Rectal smooth muscle tissue (tissue), 1 donor: ENCODE results near the gene ZNF398.

Source experiments
- H3K27ac ChIP-seq: one replicate; pipeline ENCODE4 v1.7.0; 2013; ENCODE audit warnings: low read depth, low read length, inconsistent platforms
- H3K27me3 ChIP-seq: one replicate; pipeline ENCODE4 v1.7.0; 2013; ENCODE audit warnings: low read length; ENCODE audit not compliant: control insufficient read depth, insufficient read depth
- H3K36me3 ChIP-seq: one replicate; pipeline ENCODE4 v1.7.0; 2013; ENCODE audit warnings: low read length; ENCODE audit not compliant: control insufficient read depth, insufficient read depth
- H3K4me1 ChIP-seq: one replicate; pipeline ENCODE4 v1.7.0; 2013; ENCODE audit warnings: low read length; ENCODE audit not compliant: control insufficient read depth, insufficient read depth
- H3K4me3 ChIP-seq: one replicate; pipeline ENCODE4 v1.7.0; 2013; ENCODE audit warnings: low read length
- H3K9ac ChIP-seq: one replicate; pipeline ENCODE4 v1.7.0; 2013; ENCODE audit warnings: low read length

Gene ZNF398

DNA sequence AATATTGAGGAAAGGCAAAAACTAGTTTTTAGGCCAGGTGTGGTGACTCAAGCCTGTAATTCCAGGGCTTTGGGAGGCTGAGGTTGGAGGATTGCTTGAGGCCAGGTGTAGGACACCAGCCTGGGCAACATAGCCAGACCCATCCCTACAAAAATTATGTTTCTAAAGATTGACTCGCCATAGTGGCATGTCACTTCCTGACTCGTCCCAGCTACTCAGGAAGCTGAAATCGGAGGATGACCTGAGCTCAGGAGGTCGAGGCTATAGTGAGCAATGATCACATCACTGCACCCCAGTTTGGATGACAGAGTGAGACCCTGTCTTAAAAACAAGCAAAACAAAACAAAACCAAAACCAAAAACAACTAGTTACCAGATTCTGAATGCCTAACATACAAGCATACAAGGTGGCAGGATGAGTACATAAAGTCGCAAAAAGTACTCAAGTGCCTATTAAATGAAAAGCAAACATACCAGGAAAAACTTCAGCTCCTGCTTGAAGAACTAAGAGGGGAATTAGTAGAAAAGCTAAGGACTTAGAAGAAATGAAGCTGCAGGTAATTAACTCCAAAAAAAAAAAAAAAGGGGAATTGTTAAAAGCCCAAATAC, 14.1 kb downstream of the ZNF398 start:
- Histone ChIP-seq H3K4me1 (no peaks in the 10 kb centered on the region), H3K27ac (no peak overlapping the region), H3K36me3 (peaks cover 5% of the 10 kb centered on the region), H3K27me3 (no peaks in the 10 kb centered on the region), H3K9ac (no peak overlapping the region), H3K4me3 (no peak overlapping the region)

GRCh38 chr7:149166142-149166541, 18.9 kb downstream of the ZNF398 start:
- Histone ChIP-seq H3K27ac (no peak overlapping the region), H3K4me1 (no peaks in the 10 kb centered on the region), H3K4me3 (no peak overlapping the region), H3K27me3 (no peaks in the 10 kb centered on the region), H3K9ac (no peak overlapping the region), H3K36me3 (peaks cover 24% of the 10 kb centered on the region)

DNA sequence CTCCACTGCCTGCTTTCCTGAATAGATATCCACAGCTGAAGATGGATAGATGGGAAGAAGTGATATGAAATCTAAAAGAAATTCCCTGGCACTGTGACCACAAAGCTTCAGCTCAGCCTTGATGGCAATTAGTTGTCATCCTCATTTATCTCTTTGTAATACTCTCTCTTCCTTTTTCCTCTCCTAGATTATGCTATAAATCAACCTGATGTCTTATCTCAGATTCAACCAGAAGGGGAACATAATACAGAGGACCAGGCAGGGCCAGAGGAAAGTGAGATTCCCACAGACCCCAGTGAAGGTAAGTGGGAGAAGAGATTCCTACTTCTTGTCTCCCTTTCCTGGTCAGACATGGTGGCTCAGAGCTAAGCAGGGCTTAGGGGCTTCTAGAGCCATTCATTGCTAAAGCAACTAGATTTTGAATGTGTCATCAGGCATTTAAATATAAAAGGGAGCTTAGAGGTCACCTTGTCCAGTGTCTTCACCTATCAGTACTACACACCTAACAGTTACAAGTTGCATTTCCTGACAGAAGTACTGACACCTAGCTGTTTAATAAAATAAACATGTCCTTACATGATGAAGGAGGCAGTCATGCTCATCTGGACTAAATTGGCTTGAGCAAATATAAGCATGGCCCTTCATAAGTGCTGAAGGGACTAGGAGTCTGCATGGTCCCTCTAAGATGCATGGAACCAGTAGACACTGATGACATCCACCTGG, 19.5 kb downstream of the ZNF398 start:
- H3K36me3 ChIP-seq: peaks cover 21% of the 10 kb centered on the region
- H3K9ac ChIP-seq: no peak overlapping the region
- H3K4me3 ChIP-seq: no peak overlapping the region
- H3K27ac ChIP-seq: no peak overlapping the region
- no peaks in the 10 kb centered on the region for H3K4me1 ChIP-seq
- H3K27me3 ChIP-seq: no peaks in the 10 kb centered on the region

GRCh38 chr7:149171892-149172533, 24.8 kb downstream of the ZNF398 start:
- Histone ChIP-seq H3K36me3 (peaks cover 19% of the 10 kb centered on the region), H3K4me1 (no peaks in the 10 kb centered on the region), H3K27ac (no peak overlapping the region), H3K4me3 (no peak overlapping the region), H3K27me3 (no peaks in the 10 kb centered on the region), H3K9ac (no peak overlapping the region)

GRCh38 chr7:149172534-149172920, 25.3 kb downstream of the ZNF398 start:
- Histone ChIP-seq H3K27me3 (no peaks in the 10 kb centered on the region), H3K36me3 (peaks cover 19% of the 10 kb centered on the region), H3K4me3 (no peak overlapping the region)

DNA sequence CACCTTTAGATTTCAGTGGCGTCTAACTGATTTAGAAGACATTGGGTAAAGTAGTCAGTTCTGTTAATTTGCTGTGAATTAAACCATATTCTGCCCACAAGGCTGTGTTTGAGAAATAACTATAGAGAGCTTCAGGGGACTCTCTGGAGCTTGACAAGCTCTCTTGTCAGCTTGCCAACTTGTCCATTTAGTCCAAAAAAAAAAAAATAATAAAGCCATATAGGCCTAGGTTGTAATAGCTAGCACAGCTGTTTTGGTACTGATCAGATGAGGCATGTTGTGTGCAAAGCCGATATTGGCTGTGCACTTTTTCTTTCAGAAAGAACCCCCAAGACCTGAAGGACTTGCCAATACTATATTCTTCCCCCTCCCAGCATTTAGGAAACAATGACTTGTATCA, 27.9 kb downstream of the ZNF398 start:
- no peak overlapping the region for H3K27ac ChIP-seq
- peaks cover 3% of the 10 kb centered on the region for H3K4me1 ChIP-seq
- no peak overlapping the region for H3K4me3 ChIP-seq
- H3K9ac ChIP-seq: no peak overlapping the region
- H3K27me3 ChIP-seq: no peaks in the 10 kb centered on the region
- H3K36me3 ChIP-seq: peaks cover 27% of the 10 kb centered on the region

More at GRCh38 chr7:149172534-149172920, 25.3 kb downstream of the ZNF398 start:
- Histone ChIP-seq H3K4me1 (no peaks in the 10 kb centered on the region), H3K27ac (no peak overlapping the region), H3K9ac (no peak overlapping the region)

- Histone ChIP-seq H3K4me3 (no peak overlapping the region), H3K27ac (no peak overlapping the region), H3K9ac (no peak overlapping the region), H3K4me1 (peaks cover 3% of the 10 kb centered on the region), H3K27me3 (no peaks in the 10 kb centered on the region), H3K36me3 (peaks cover 26% of the 10 kb centered on the region)
Observed at GRCh38 chr7:149179241-149179640, 32.0 kb downstream of the ZNF398 start.

DNA sequence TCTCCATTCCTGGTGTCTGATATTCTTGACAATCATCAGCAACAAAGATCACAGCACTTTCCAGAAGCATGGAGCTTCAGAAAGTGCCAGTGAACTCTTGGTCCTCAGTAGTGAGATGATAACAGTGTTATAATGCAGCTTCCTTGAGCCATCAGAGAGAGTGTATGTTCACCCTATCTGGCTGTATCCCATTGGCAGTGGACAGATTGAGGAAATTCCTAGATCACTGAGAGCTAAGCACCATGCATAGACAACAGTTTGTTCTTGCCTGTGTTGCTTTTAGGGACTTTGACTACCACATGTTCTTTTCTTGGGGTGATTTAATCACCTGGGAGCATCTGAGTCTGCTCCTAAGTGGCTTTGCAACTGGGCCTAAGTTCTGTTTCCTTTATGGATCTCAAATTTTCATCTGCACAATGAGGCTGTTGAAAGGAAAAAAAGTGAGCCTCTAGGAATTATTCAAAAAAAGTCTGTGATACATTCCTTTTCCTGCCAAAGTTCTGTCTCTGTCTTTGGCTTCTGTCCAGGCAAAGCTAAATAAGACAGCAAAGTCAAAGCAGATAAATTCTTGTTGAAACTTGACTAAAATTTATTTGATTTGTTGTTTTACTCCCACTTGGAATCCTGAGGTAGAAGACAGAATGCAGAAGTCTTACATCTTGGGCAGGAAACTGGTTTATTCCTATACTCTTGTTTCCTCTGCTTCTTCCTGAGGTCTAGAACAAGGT, 33.6 kb downstream of the ZNF398 start:
- H3K27ac ChIP-seq: no peak overlapping the region
- H3K4me1 ChIP-seq: peaks cover 3% of the 10 kb centered on the region
- no peak overlapping the region for H3K9ac ChIP-seq
- H3K4me3 ChIP-seq: no peak overlapping the region
- peaks cover 26% of the 10 kb centered on the region for H3K36me3 ChIP-seq
- H3K27me3 ChIP-seq: no peaks in the 10 kb centered on the region

DNA sequence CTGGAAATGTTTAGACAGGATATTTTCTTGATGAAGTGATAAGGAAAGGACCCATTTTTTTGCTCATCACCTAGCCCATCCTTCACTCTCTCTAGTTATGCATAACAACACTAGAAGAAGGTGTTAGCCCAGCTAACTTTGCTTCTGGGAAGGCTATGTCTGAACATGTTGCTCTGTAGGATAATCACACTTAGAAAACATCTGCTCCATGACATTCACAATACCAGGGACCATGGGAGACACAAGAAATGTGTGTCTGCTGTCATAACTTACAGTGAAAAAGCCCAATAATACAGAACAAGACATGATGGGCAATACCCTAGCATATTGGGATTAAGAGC, 34.2 kb downstream of the ZNF398 start:
- peaks cover 22% of the 10 kb centered on the region for H3K36me3 ChIP-seq
- H3K27ac ChIP-seq: no peak overlapping the region
- H3K27me3 ChIP-seq: no peaks in the 10 kb centered on the region
- peaks cover 3% of the 10 kb centered on the region for H3K4me1 ChIP-seq
- no peak overlapping the region for H3K4me3 ChIP-seq
- H3K9ac ChIP-seq: no peak overlapping the region

DNA sequence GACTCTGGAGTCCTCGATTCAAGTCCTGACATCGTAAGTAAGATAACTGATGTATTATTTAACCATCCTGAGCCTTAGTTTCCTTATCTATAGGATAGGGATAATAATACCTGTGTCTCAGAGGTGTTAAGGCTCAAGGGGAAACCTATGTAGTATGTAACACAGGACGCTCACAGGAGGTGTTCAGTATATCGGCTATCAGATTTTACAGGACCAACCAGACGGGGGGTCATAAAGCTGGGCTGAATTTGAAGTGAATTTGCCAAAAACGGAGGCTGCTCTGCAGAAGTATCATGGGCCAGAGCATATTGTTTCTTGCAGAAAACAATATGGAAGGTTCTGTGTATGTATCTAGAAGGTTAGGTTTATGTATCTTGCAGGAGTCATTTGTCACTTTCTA, 37.0 kb downstream of the ZNF398 start:
- Histone ChIP-seq H3K4me1 (peaks cover 3% of the 10 kb centered on the region), H3K4me3 (no peak overlapping the region), H3K36me3 (peaks cover 5% of the 10 kb centered on the region), H3K9ac (no peak overlapping the region), H3K27me3 (no peaks in the 10 kb centered on the region), H3K27ac (no peak overlapping the region)

- H3K27me3 ChIP-seq: no peaks in the 10 kb centered on the region
- no peak overlapping the region for H3K4me3 ChIP-seq
- no peak overlapping the region for H3K27ac ChIP-seq
- no peaks in the 10 kb centered on the region for H3K36me3 ChIP-seq
- no peaks in the 10 kb centered on the region for H3K4me1 ChIP-seq
- H3K9ac ChIP-seq: no peak overlapping the region
Observed at GRCh38 chr7:149188213-149188612, 41.0 kb downstream of the ZNF398 start.

DNA sequence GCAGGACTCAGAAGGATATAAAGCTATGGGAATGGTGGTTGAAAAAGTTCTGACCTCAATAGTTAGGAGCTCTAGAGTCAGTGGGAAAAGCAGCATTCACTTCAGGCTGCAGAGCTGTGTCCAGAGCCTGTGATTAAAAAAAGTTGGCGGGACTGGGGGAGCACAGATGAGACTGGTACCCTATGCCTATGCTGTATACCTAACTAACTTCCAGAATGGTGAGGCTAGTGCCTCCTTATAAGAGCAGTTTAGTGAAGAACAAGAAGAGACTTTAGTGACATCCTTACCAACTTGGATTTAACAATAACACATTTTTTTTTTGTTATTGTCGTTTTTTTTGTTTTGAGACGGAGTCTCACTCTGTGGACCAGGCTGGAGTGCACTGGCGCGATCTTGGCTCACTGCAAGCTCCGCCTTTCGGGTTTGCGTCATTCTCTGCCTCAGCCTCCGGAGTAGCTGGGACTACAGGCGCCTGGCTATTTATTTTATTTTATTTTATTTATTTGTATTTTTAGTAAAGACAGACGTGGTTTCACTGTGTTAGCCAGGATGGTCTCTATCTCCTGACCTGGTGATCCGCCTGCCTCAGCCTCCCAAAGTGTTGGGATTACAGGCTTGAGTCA, 41.5 kb downstream of the ZNF398 start:
- Histone ChIP-seq H3K9ac (no peak overlapping the region), H3K4me3 (no peak overlapping the region), H3K27me3 (no peaks in the 10 kb centered on the region), H3K4me1 (no peaks in the 10 kb centered on the region), H3K27ac (no peak overlapping the region), H3K36me3 (no peaks in the 10 kb centered on the region)
